Stimulated activated effector memory CD8-positive, alpha-beta T cell treated with anti-CD3 and anti-CD28 coated beads, Interleukin-12 subunit alpha, Interleukin-12 subunit beta, amount 100 ng/mL, for 72 hours (primary cell): ENCODE results near the gene CCDC167.
"Not testable (repeated sequence)": the region's sequence is repeated elsewhere in the genome, so short reads cannot be mapped to it uniquely, and the experiment has no call there.

Experiments used
- ATAC-seq: fragments of 150-1000 bp; cut with Tn5 transposase; 2 replicates; pipeline ENCODE4 v1.10.0; 2021
- DNase-seq, 2 donors: peaks; one replicate each; pipeline ENCODE4 v3.0.0; 2021 to 2022; ENCODE audit warnings: low spot score in 2 of 2
- H3K27ac Mint-ChIP-seq: one replicate; pipeline ENCODE4 v1.8.0; 2022; ENCODE audit warnings: mild to moderate bottlenecking, mixed read lengths
- H3K36me3 Mint-ChIP-seq: one replicate; pipeline ENCODE4 v1.8.0; 2022; ENCODE audit warnings: mild to moderate bottlenecking, mixed read lengths
- H3K4me1 Mint-ChIP-seq: one replicate; pipeline ENCODE4 v1.8.0; 2022; ENCODE audit warnings: mixed read lengths
- H3K4me3 Mint-ChIP-seq: one replicate; pipeline ENCODE4 v1.8.0; 2022; ENCODE audit warnings: mild to moderate bottlenecking, mixed read lengths
- H3K9me3 Mint-ChIP-seq: one replicate; pipeline ENCODE4 v1.8.0; 2022; ENCODE audit warnings: mixed read lengths

The CCDC167 gene

DNA sequence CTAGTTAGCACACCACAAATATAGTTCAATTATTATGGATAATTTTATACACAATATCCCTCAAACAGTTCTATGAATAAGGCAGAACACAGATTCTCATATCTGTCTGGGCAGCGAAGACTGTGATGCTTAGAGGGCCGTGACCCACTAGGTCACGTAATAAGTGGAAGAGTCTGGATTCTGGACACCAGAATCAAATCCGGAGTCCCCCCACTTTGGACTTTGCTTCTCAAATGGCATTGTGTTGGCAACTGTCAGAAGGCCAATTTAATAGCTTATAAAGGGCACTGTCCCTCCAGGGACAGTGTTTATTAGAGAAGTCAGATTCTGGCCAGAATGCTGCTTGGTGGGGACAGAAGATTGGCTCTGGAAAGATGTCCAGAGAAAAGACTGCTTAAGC, 6.8 kb upstream of the CCDC167 start:
- H3K4me3 Mint-ChIP-seq, result no peak overlapping the region
- peak overlapping the region; percentile 27 for H3K27ac Mint-ChIP-seq
- peaks cover 2% of the 10 kb centered on the region for H3K9me3 Mint-ChIP-seq

DNA sequence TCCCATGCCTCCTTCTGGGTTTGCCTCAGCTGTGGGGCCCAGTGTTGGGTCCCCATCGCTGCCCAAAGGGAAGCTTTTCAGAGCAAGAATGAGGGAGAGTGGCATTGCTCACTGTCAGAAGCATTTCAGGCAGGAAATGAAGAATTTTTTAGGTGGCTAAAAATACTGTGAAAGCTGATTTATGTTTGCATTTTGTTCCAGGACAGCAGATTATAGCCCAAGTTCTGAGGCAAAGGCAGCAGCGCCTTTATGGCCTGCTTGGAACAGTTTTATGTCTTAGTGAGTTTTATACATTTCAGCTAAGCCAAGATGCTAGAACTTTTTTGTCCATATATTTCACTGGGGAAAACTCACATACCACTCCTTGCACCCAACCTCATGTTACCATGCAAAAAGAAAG, 4.3 kb upstream of the CCDC167 start:
- Mint-ChIP-seq H3K27ac (peak overlapping the region; percentile 99), H3K9me3 (peaks cover 2% of the 10 kb centered on the region), H3K4me1 (peaks cover 69% of the 10 kb centered on the region)

More for the DNA sequence above, 6.8 kb upstream of the CCDC167 start:
- DNase-seq (no peak), ATAC-seq (no peak)
- H3K36me3 Mint-ChIP-seq, result peaks cover 15% of the 10 kb centered on the region
- peaks cover 59% of the 10 kb centered on the region for H3K4me1 Mint-ChIP-seq

DNA sequence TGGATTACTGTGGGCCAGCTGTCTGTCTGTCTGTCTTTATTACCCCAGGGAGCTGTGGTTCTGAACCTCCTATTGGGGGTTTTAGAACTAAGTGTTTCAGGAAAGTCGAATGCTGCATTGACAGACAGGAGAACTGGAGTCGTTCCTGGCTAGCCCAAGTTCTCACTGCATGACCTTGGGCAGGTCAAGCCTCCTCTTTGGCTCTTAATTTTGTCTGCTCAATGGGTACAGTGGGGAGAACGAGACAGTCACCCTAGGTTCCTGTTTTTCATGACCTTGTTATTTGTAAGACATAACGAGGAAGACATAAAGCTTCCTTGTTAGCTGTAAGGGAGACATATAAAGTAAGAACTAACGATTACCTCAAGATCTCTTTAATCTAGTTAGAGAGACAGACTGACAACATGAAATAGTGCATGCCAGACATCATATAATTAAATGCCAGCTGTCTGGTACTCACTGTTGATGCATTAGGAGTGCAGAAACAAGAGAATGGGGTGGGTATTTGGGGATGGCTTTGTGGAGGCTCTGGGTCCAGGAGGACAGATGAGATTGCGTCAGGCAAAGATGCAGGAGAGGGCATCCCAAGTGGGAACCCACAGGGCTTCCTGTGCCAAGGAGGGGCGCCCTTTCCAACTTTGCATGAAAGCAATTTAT, 3.7 kb upstream of the CCDC167 start:
- peaks cover 22% of the 10 kb centered on the region for H3K36me3 Mint-ChIP-seq
- H3K4me3 Mint-ChIP-seq, result peak overlapping the region; percentile 58
- H3K9me3 Mint-ChIP-seq, result peaks cover 2% of the 10 kb centered on the region
- ATAC-seq, result no peak
- peaks cover 71% of the 10 kb centered on the region for H3K4me1 Mint-ChIP-seq
- no peak for DNase-seq
- H3K27ac Mint-ChIP-seq, result peak overlapping the region; percentile 99

More for the DNA sequence above, 4.3 kb upstream of the CCDC167 start:
- H3K36me3 Mint-ChIP-seq, result peaks cover 22% of the 10 kb centered on the region
- DNase-seq (no peak), ATAC-seq (no peak)
- H3K4me3 Mint-ChIP-seq, result peak overlapping the region; percentile 58

DNA sequence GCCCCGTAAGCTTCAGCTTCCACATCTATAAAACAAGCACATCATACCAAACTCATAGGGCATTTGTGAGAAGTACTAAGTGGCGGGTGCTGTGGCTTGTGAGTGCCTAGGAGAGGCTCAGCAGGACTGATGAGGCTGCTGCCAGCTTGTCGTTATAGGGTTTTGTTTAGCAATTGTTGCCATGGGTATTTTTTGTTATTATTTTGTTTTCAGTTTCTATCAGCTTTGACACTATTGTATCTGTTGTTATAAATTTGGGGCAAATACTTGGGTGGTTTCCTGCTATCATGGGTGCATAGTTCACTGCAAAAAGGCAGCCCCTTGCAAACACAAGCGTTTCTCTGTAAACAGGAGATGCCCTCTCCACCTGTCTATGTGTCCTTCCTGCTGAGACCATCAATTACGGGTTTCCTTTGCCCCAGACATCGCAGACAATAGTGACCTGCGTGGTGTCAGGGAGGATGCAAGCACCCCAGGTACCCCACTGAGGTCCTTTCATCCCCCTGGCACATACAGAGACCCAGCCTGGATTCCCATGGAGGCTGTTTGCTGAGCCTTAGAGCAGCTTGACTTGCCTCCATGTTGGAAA, 3.1 kb upstream of the CCDC167 start:
- H3K4me1 Mint-ChIP-seq, result peaks cover 71% of the 10 kb centered on the region
- H3K4me3 Mint-ChIP-seq, result peak overlapping the region; percentile 58
- peaks cover 22% of the 10 kb centered on the region for H3K36me3 Mint-ChIP-seq
- H3K9me3 Mint-ChIP-seq, result no peaks in the 10 kb centered on the region
- H3K27ac Mint-ChIP-seq, result peak overlapping the region; percentile 99
- ATAC-seq (peak; percentile 68), DNase-seq (peak in 1 of 2 donors; percentile 73)

DNA sequence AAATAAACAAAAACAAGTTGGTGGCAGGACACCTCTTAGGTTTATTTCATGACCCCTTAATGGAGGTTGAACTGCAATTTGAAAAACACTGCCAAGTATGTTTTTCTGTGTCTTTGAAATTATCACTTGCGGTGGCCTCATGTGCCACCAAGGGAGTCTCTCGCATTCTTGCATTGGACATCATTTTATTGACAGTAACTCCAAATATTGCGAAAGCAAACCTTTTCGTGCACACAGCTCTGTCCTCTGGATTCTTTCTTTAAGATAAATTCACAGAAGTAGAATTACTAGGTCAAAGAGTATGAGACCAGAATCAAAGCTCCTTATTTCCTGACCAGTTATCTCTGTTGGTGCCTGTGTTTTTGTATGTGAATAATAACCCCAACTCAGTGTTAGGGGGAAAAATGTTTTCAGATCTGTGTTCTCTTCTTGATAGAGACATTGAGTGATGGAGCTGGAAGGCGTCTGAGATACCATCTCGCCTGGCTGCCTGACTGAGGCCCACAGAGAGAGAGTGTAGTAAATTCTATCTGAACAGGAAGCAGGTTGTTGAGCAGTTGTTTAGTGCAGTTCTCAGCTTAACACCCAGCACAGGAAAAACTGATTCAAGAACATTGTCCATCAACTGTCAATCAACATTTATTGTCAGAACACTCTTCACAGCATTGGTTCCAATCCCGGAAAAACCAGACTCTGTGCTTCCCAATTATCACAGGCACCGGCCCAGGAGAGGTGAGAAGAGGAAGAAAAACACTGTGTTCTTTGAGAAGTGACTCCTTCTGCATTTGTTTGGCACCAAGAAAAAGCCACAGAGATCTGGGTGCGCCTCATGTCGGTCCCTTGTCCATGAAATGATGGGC, 2.2 kb upstream of the CCDC167 start:
- ATAC-seq (no peak), DNase-seq (no peak)
- Mint-ChIP-seq H3K36me3 (peaks cover 22% of the 10 kb centered on the region), H3K9me3 (no peaks in the 10 kb centered on the region), H3K27ac (peak overlapping the region; percentile 99), H3K4me3 (peak overlapping the region; percentile 58), H3K4me1 (peaks cover 77% of the 10 kb centered on the region)

DNA sequence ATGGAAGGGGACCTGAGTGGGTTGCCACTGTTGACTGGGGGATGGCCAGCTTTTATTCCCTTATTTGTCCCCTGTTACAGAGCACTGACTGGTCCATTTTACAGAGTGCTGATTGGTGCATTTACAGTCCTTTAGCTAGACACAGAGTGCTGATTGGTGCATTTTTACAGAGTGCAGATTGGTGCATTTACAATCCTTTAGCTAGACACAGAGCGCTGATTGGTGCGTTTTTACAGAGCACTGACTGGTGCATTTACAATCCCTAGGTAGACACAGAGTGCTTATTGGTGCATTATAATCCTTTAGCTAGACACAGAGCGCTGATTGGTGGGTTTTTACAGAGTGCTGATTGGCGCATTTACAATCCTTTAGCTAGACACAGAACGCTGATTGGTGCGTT, 1.2 kb upstream of the CCDC167 start:
- DNase-seq, ATAC-seq, H3K9me3 Mint-ChIP-seq: not testable (repeated sequence)
- Mint-ChIP-seq H3K36me3 (peaks cover 23% of the 10 kb centered on the region), H3K4me1 (peaks cover 83% of the 10 kb centered on the region), H3K27ac (peak overlapping the region; percentile 99), H3K4me3 (peak overlapping the region; percentile 95)

DNA sequence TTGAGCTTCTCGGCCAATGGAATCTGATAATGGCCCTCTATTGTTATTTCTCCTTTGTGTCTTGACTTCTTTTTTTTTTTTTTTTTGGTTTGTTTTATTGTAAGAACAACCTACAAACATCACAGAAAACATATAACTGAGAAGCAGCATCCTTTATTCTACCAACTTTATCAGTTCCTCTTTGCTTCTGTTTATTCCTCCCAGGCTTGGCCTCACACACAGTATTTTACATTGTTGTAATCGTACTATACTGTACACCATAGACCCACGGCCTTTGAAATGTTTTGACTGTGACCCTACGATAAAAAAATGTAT, 558 bp upstream of the CCDC167 start:
- DNase-seq (no peak), ATAC-seq (no peak)
- Mint-ChIP-seq H3K9me3 (no peaks in the 10 kb centered on the region), H3K4me1 (peaks cover 84% of the 10 kb centered on the region), H3K36me3 (peaks cover 30% of the 10 kb centered on the region), H3K4me3 (peak overlapping the region; percentile 95), H3K27ac (peak overlapping the region; percentile 99)

DNA sequence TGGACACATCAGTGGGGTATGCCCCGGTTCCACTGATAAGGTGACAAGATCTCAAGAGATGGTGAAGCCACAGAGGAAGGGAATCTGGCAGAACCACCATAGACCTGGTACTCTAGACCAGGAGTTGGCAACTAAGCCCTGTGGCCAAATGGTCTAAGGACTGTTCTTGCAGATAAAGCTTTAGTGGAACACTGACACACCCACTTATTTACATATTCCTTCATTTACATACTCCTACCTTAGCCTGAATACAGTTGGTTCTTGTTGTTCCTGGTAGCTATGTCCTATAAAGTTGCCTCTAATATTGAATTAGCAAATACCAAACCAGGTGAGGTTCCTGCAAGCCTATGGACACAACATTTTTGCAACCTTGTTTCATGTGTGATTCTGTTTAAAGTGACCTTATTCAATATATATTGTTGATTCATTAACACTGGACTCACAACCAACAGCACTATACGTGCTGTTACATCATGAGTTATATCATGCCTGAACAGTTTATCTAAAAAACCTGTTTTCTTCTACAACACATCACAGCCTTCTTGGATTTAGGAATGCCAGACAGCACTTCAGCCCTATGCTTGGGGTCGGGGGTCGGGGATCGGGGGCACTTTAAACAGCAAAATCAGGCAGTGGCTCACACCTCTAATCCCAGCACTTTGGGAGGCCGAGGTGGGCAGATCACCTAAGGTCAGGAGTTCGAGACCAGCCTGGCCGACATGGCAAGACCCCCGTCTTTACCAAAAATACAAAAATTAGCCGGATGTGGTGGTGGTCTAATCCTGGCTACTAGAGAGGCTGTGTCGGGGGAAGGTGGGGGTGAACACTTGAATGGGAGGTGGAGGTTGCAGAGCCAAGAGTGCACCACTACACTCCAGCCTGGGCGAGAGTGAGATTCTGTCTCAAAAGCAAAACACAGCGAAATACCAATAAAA, 2.5 kb downstream of the CCDC167 start:
- Mint-ChIP-seq H3K4me1 (peaks cover 75% of the 10 kb centered on the region), H3K36me3 (peaks cover 33% of the 10 kb centered on the region), H3K9me3 (no peaks in the 10 kb centered on the region), H3K4me3 (peak overlapping the region; percentile 8), H3K27ac (peak overlapping the region; percentile 23)
- no peak for ATAC-seq
- DNase-seq, result no peak

DNA sequence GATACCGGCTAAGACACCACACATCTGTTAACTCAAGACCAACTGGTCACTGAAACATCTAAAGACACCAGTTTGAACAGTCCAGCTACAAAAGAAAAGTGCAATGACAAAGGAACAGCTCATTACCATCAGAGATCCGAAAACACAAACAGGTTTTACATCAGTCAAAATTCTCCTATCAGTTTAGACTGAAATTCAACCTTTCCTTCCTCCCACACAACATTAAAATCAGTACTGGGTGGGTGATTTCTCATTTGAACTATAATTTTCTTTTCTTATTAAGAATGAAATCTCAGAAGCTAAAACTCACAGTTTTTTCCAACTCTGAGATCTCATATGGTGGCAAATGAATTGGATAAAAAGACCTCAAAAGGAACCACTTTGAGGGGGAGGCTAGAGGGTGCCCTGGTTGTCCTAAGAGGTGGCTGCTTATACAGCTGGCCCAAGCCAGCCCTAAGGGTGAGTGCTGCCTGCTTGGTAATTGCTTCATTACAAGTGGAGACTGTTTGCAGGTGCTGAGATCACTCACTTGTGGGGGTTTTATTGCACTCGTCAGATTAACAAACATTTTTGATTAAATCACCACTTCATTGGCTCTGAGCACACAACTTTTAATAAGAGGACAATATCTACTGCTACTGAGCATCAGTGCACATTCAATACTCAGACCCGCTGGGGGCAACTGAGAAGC, 4.3 kb downstream of the CCDC167 start:
- Mint-ChIP-seq H3K4me3 (peak overlapping the region; percentile 48), H3K36me3 (peaks cover 26% of the 10 kb centered on the region), H3K9me3 (no peaks in the 10 kb centered on the region), H3K4me1 (peaks cover 79% of the 10 kb centered on the region), H3K27ac (peak overlapping the region; percentile 87)
- ATAC-seq (peak; percentile 67), DNase-seq (no peak)

DNA sequence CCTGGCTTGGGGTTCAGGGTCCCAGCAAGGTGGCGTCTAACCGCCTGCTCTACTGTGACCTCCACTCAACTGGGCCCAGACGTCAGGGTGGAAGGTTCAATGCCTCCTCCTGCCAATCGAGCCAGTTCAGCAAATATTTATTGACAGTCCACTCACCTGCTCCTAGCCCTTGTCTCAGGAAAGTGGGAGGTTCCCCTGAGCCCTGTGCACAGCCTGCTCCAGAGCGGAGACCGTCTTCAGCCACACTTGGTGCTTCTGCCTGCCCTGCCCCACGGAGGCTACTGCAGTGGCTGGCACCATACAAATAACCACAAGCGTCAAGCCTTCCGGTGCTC, 6.1 kb downstream of the CCDC167 start:
- DNase-seq, result no peak
- H3K27ac Mint-ChIP-seq, result peak overlapping the region; percentile 40
- peaks cover 32% of the 10 kb centered on the region for H3K36me3 Mint-ChIP-seq
- no peak for ATAC-seq
- no peaks in the 10 kb centered on the region for H3K9me3 Mint-ChIP-seq
- no peak overlapping the region for H3K4me3 Mint-ChIP-seq
- peaks cover 80% of the 10 kb centered on the region for H3K4me1 Mint-ChIP-seq

DNA sequence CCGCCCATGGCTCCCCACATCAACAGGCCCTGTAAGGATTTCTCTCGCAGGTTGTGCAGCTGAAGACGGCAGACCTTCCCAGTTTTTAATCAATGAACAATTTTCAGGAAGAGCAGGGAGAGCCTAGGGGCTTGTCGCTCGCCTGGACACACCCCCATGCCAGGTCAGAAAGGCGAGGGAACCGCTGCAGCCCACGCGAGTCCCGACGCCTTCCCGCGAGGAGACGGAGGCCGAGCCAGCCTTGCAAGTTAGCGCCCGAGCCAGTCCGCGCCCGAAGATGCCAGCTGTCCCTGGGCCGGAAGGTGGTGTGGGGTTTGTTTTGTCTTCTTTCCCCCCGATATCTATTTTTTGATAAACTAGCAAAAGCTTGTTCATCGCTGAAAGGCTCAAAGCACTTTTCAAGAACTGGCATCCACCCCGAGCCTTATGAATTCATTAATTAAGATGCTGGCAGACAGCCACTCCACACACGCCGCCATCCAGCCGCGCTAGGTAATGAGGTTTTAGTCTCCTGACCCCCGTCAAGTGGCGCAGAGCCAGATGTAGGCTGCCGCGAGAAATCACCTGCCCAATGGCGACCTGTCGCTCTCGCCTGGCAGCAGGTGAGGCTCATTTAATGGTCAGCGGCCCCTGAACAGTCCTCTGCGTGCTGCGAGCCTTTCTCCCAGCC, 6.6 kb downstream of the CCDC167 start:
- Mint-ChIP-seq H3K27ac (peak overlapping the region; percentile 98), H3K9me3 (no peaks in the 10 kb centered on the region), H3K4me3 (peak overlapping the region; percentile 70), H3K4me1 (peaks cover 81% of the 10 kb centered on the region), H3K36me3 (peaks cover 37% of the 10 kb centered on the region)
- no peak for DNase-seq
- ATAC-seq, result no peak

DNA sequence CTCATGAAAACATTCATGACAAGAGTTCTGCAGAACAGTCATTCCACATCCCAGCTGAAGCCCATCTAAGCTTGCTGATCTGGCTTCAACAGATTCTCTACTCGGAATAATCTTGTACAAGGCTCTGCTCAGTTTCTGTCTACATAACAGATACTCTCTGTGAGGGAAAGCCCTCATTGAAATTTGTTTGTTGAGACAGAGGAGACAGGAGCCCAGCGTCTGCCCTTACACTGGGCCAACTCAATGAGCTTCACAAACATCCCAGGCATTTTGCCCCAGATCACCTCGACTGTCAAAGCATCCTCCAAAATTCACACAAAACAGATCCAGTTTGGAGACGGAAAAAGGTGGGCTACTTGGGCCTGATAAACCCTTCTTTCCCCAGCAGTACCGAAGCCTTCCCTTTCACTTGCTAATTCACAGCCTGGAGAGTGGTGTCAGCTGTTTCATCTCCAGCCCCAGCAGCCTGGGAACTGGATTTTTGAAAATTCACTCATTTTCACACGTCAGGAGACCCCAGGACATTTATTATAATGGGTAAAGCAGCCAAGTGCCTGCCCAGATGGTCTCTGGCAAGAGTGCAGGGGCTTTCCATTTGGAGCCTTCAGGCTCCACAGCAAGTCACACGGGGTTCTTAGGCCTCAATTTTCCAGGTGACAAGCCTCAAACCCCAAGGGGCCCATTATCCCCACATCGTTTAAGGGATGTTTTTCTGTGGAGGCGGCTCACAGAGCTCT, 7.3 kb downstream of the CCDC167 start:
- Mint-ChIP-seq H3K4me1 (peaks cover 78% of the 10 kb centered on the region), H3K9me3 (no peaks in the 10 kb centered on the region), H3K36me3 (peaks cover 41% of the 10 kb centered on the region), H3K27ac (peak overlapping the region; percentile 98), H3K4me3 (peak overlapping the region; percentile 70)
- ATAC-seq, result no peak
- no peak for DNase-seq

DNA sequence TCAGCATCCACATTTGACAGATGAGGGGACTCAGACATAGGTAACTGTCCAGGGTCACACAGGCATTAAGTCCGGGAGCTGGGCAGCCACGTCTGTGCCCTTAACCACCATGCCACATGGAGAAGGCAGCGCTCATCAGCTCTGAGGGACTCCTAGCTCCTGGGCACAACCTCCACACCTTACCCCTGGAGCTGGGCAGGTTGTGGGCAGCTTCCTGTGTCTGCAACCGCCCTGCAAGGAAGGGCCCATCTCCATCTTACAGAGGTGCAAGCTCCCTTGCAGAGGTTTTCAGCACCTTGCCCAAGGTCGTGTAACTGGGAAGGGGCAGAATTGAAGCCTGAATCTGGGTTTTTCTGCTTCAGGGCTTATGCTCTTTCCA, 7.9 kb downstream of the CCDC167 start:
- peak overlapping the region; percentile 98 for H3K27ac Mint-ChIP-seq
- H3K36me3 Mint-ChIP-seq, result peaks cover 41% of the 10 kb centered on the region
- H3K4me1 Mint-ChIP-seq, result peaks cover 74% of the 10 kb centered on the region
- H3K4me3 Mint-ChIP-seq, result peak overlapping the region; percentile 70
- H3K9me3 Mint-ChIP-seq, result no peaks in the 10 kb centered on the region
- DNase-seq (no peak), ATAC-seq (no peak)
